Measurements from ENCODE around the gene POU3F3.

POU3F3 gene

DNA sequence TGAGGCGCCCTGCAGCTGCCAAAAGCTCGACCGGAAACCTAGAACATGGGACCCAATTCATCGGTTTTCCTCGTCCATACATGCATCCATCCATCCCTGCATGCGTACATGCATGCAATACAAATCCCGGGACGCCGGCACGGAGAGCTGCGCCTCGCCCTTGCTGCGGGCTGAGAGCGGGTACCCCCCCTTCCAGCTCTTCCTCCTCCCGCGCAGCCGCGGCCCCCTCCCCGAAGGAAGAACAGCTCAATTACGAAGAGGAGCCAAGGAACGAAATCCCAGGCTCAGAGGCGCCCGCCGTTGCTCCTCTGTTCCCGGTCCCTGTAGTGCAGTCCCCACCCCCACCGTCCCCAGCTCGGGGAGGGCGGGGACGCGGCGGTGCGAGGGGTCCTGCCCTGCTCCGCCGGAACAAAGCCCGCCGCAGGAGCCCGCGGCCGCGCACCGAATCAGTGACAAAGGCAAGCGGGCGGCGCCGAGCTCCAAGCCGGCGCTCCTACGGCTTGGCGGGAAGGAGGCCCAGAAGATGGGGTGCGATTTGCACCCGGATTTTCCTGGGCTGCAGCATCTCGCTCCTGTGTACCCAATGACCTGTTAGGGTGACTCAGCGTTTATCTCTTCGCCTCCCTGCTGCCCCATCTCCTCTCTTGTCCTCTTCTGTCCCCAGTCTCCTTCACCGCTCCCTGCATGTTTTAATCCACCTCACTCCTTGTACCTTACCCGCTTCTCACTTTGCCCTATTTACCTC lies 8.9 kb upstream of the POU3F3 start:
- TF ChIP-seq, protein P1, sequence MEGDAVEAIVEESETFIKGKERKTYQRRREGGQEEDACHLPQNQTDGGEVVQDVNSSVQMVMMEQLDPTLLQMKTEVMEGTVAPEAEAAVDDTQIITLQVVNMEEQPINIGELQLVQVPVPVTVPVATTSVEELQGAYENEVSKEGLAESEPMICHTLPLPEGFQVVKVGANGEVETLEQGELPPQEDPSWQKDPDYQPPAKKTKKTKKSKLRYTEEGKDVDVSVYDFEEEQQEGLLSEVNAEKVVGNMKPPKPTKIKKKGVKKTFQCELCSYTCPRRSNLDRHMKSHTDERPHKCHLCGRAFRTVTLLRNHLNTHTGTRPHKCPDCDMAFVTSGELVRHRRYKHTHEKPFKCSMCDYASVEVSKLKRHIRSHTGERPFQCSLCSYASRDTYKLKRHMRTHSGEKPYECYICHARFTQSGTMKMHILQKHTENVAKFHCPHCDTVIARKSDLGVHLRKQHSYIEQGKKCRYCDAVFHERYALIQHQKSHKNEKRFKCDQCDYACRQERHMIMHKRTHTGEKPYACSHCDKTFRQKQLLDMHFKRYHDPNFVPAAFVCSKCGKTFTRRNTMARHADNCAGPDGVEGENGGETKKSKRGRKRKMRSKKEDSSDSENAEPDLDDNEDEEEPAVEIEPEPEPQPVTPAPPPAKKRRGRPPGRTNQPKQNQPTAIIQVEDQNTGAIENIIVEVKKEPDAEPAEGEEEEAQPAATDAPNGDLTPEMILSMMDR (IDR thresholded peaks at IDR 0.05): no peak
- no peaks in the 10 kb centered on the region for H3K9me3 Mint-ChIP-seq
- H3K36me3 Mint-ChIP-seq (ENCODE audit: low read depth): no peaks in the 10 kb centered on the region
- peaks cover 63% of the 10 kb centered on the region for H3K4me1 Mint-ChIP-seq
- H3K27me3 Mint-ChIP-seq (ENCODE audit: low read depth, poor library complexity): peaks cover 97% of the 10 kb centered on the region
- H3K27ac Mint-ChIP-seq: peak overlapping the region; percentile 3
- DNase-seq: peak; percentile 81
- peak overlapping the region; percentile 86 for H3K4me3 Mint-ChIP-seq

DNA sequence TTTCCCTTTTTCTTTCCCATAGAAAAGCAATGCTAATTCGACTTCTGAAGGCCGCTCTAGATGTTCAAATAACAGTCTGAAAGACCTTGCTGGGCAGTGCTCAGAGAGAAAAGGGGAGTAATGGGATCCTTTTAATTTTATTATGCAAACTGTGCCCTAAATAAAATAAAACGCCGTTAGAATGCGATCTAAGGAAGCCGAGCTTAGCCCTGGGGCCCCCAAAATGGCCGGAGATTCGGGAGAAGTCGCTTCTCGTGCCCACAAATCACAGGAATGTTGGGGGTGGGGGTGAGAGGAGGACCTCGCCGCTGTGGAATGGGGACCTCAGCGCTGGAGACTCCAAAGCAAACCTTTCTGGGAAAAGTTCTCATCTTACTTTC lies 8.4 kb upstream of the POU3F3 start:
- Mint-ChIP-seq H3K4me3 (peak overlapping the region; percentile 86), H3K27me3 (ENCODE audit: low read depth, poor library complexity) (peaks cover 97% of the 10 kb centered on the region), H3K4me1 (peaks cover 69% of the 10 kb centered on the region), H3K36me3 (ENCODE audit: low read depth) (no peaks in the 10 kb centered on the region), H3K9me3 (no peaks in the 10 kb centered on the region), H3K27ac (peak overlapping the region; percentile 3)
- no peak for DNase-seq
- TF ChIP-seq, protein P1 (IDR thresholded peaks at IDR 0.05): no peak

GRCh38 chr2:104845946-104846785 lies 7.7 kb upstream of the POU3F3 start:
- H3K27me3 Mint-ChIP-seq (ENCODE audit: low read depth, poor library complexity): peaks cover 97% of the 10 kb centered on the region
- H3K4me3 Mint-ChIP-seq: peak overlapping the region; percentile 86
- no peak overlapping the region for H3K27ac Mint-ChIP-seq
- H3K9me3 Mint-ChIP-seq: no peaks in the 10 kb centered on the region
- no peaks in the 10 kb centered on the region for H3K36me3 Mint-ChIP-seq (ENCODE audit: low read depth)
- DNase-seq: no peak
- peaks cover 75% of the 10 kb centered on the region for H3K4me1 Mint-ChIP-seq
- TF ChIP-seq, protein P1 (IDR thresholded peaks at IDR 0.05): no peak

- H3K27ac Mint-ChIP-seq: no peak overlapping the region
- DNase-seq: no peak
- H3K27me3 Mint-ChIP-seq (ENCODE audit: low read depth, poor library complexity): peaks cover 97% of the 10 kb centered on the region
- TF ChIP-seq, protein P1 (IDR thresholded peaks at IDR 0.05): no peak
- H3K9me3 Mint-ChIP-seq: no peaks in the 10 kb centered on the region
- peak overlapping the region; percentile 41 for H3K4me3 Mint-ChIP-seq
- peaks cover 75% of the 10 kb centered on the region for H3K4me1 Mint-ChIP-seq
- H3K36me3 Mint-ChIP-seq (ENCODE audit: low read depth): no peaks in the 10 kb centered on the region
These were observed 6.9 kb upstream of the POU3F3 start for GRCh38 chr2:104846786-104847585.

DNA sequence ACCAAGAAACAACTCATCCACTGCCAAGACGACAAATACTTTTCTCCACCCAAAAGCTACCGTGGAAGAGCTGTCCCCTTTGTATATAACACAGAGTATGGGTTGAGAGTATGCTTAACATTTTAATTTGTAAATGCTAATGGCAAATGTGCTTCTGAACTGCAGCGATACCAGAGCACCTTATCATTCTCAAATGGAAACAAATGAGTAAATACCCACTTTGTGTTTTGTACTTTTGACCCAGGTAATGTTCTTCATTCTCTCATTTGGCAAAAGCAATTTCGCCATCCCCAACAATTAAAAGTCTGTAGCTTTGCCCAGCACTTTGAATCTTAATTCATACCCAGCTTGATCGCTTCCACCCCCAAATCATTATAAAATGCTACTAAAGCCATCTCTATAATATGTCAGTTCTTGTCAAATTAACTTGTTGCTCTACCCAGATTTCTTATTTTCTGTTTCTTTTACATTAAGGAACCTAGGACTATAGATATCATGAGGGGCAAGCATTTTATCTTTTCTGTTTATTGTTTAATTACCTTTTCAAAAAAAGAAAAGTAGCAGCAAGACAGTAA lies 6.2 kb upstream of the POU3F3 start:
- no peaks in the 10 kb centered on the region for H3K9me3 Mint-ChIP-seq
- H3K27me3 Mint-ChIP-seq (ENCODE audit: low read depth, poor library complexity): peaks cover 97% of the 10 kb centered on the region
- no peak for DNase-seq
- TF ChIP-seq, protein P1 (IDR thresholded peaks at IDR 0.05): no peak
- H3K36me3 Mint-ChIP-seq (ENCODE audit: low read depth): no peaks in the 10 kb centered on the region
- no peak overlapping the region for H3K4me3 Mint-ChIP-seq
- H3K4me1 Mint-ChIP-seq: peaks cover 78% of the 10 kb centered on the region
- no peak overlapping the region for H3K27ac Mint-ChIP-seq
